Endothelial cell of umbilical vein (primary cell): ENCODE results near the gene OR6C6.

Experiments used
- EZH2 ChIP-seq: IDR thresholded peaks from 2 replicates; pipeline ENCODE4 v1.6.1; 2012; ENCODE audit warnings: borderline replicate concordance, low read depth, mild to moderate bottlenecking, moderate library complexity, low read length, inconsistent platforms; ENCODE audit not compliant: severe bottlenecking
- FOS ChIP-seq: IDR thresholded peaks from 2 replicates; pipeline ENCODE4 v1.6.1; 2011; ENCODE audit warnings: mild to moderate bottlenecking, low read length, moderate library complexity, borderline replicate concordance; ENCODE audit not compliant: insufficient read depth
- JUN ChIP-seq: IDR thresholded peaks from 2 replicates; pipeline ENCODE4 v1.6.1; 2011; ENCODE audit warnings: borderline replicate concordance, low read depth; ENCODE audit not compliant: insufficient read length, insufficient read depth
- MYC ChIP-seq: IDR thresholded peaks from one replicate; pipeline ENCODE4 v1.6.1; 2011; ENCODE audit warnings: mild to moderate bottlenecking, low read depth, low read length
- POLR2A ChIP-seq: IDR thresholded peaks from 2 replicates; pipeline ENCODE4 v1.6.1; 2012; ENCODE audit warnings: low read depth, mild to moderate bottlenecking, control low read depth, low read length
- POLR2AphosphoS5 ChIP-seq: IDR thresholded peaks from 2 replicates; pipeline ENCODE4 v1.6.1; 2012; ENCODE audit warnings: low read depth, mild to moderate bottlenecking, control low read depth, low read length, moderate library complexity; ENCODE audit not compliant: insufficient read depth
- TF ChIP-seq, protein P1 (sequence below), 2 donors: IDR thresholded peaks; 1 replicate in 1 of 2; 2 replicates in 1 of 2; pipeline ENCODE4 v1.5.1; 2011; ENCODE audit warnings: low read length in 2 of 2, mild to moderate bottlenecking in 2 of 2, moderate library complexity in 2 of 2, control low read depth in 1 of 2, inconsistent platforms in 1 of 2, low read depth in 1 of 2; ENCODE audit not compliant: insufficient read depth in 1 of 2; ENCODE audit errors: extremely low read depth in 1 of 2
- TF ChIP-seq, protein P2 (sequence below): IDR thresholded peaks from 2 replicates; pipeline ENCODE4 v1.6.1; 2011; ENCODE audit not compliant: insufficient read depth, insufficient read length

DNA sequence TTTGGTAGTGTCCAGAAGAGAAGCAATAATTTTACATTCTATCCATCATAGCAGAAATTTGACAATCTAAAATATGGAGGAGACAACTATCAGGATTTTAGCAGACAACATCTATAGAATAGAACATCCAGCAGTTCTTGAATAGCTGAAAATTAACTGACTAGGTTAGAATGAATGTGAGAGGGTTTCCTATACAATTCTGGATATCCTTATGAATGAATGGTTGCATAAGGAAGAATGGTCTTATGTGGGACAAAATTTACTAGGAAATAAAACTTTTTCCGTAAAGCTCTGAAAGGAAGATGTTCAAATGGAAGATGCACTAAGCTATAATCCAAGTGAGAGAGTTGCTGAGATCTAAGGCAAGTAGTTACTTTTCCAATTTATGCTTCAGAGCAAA is 34.1 kb upstream of the OR6C6 start, which contains the start of gene OR6C3:
- TF ChIP-seq EZH2 (no peak), POLR2A (no peak), JUN (no peak), POLR2AphosphoS5 (no peak), FOS (no peak), MYC (no peak)
- TF ChIP-seq, protein P1, sequence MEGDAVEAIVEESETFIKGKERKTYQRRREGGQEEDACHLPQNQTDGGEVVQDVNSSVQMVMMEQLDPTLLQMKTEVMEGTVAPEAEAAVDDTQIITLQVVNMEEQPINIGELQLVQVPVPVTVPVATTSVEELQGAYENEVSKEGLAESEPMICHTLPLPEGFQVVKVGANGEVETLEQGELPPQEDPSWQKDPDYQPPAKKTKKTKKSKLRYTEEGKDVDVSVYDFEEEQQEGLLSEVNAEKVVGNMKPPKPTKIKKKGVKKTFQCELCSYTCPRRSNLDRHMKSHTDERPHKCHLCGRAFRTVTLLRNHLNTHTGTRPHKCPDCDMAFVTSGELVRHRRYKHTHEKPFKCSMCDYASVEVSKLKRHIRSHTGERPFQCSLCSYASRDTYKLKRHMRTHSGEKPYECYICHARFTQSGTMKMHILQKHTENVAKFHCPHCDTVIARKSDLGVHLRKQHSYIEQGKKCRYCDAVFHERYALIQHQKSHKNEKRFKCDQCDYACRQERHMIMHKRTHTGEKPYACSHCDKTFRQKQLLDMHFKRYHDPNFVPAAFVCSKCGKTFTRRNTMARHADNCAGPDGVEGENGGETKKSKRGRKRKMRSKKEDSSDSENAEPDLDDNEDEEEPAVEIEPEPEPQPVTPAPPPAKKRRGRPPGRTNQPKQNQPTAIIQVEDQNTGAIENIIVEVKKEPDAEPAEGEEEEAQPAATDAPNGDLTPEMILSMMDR (IDR thresholded peaks at IDR 0.05; ENCODE audit: extremely low read depth in 1 of 2, insufficient read depth in 1 of 2, low read depth in 1 of 2, low read length in 2 of 2): no peak
- TF ChIP-seq, protein P2, sequence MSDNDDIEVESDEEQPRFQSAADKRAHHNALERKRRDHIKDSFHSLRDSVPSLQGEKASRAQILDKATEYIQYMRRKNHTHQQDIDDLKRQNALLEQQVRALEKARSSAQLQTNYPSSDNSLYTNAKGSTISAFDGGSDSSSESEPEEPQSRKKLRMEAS: no peak
